ENCODE measurements around the gene C9orf85.

C9orf85 gene

DNA sequence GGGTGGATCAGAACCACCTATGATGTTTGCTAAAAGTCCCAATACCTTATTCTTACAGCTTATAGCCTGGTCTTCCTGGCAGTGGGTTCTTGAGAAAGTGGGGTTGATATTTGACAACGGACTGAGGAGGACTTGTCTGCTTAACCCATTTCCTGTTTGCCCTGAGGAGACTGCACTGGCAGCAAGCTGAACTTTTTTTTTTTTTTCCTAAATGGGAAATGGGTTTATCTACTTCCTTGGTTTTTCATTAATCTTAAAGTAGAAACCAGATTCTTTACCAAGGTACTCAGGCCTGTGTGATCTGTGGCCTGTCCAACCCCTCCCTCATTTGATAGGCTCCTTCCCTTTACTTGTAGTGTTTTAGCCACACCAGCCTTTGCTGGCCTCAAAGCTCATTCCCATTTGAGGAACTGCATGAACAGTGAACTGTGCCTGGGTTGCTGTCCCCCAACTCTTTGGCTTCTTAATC, 101.9 kb downstream of the C9orf85 start:
- DNase-seq, result peak; percentile 16 to 37

DNA sequence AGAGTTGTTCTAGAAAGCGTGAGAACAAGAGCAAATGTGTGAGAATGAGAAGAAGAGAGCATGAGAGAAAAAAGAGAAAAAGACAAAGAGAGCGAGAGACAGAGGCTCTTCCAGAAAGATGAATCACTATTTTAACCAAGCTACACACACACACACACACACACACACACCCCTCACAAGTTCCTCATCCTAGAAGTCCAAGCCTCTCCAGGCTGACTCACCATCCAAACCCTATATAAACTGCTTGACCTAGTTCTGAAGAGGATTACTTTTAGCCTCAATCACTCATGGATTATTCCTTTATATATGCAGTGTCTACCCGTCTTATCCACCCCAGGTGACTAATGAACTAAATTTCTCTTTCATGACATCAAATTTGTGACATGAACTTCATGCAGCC, 111.4 kb downstream of the C9orf85 start:
- peak; percentile 60 to 67 for DNase-seq

All from Kasumi-1 (cell line).